Body of pancreas (tissue), 4 donors: ENCODE results near the gene BBS7.

ENCODE experiments used
- CTCF ChIP-seq, 7 experiments: fragments of 450-650 bp in 4 of 7; fragments of 200-600 bp in 3 of 7; sonication (generic) in 3 of 7; IDR thresholded peaks; one replicate each; pipeline ENCODE4 v1.5.1; 2016 to 2019; ENCODE audit warnings: antibody characterized with exemption in 7 of 7
- POLR2A ChIP-seq, 3 donors: fragments of 450-650 bp; IDR thresholded peaks; one replicate each; pipeline ENCODE4 v1.6.1; 2016; ENCODE audit warnings: antibody characterized with exemption in 3 of 3, mild to moderate bottlenecking in 2 of 3

- TF ChIP-seq CTCF (IDR thresholded peaks at IDR 0.05) (no peak), POLR2A (IDR thresholded peaks at IDR 0.05) (no peak)
Measured at GRCh38 chr4:121873604-121874003, 3.3 kb upstream of the BBS7 start.
